Measurements from ENCODE around the gene DNAH8. TPM values are rescaled to one million over a fixed set of nuclear protein-coding genes. Genes with fewer than 3 reads are reported as not detected.
A peak's percentile ranks its signal among the peaks of the same experiment; 100 is the strongest.

DNAH8 gene
- total RNA-seq, 2 experiments from 2014 or later, result 0.03 TPM; not detected in 1

DNA sequence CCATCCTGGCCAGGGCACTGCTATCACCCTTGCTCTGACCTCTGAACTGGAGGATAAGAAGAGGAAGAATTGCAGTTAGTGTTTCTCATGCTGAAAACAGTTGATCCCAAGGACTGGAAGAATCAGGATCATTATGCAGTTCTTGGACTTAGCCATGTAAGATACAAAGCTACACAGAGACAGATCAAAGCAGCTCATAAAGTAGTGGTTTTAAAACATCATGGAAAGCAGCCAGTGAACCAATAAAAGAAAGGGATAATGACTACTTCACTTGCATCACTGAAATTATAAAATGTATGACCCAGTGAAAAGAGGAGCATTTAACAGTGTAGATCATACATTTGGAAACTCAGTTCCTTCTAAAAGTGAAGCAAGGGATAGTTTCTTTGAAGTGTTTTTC is 47.7 kb downstream of the DNAH8 start:
- Histone ChIP-seq H3K4me3 (ENCODE audit: low read length) (no peak overlapping the region), H3K4me1 (ENCODE audit: insufficient read depth, low read length) (no peaks in the 10 kb centered on the region), H3K27ac (ENCODE audit: low read depth in 1 of 2, low read length in 2 of 2) (no peak overlapping the region), H3K27me3 (ENCODE audit: control insufficient read depth in 1 of 2, insufficient read depth in 2 of 2, low read length in 2 of 2) (no peaks in the 10 kb centered on the region), H3K36me3 (ENCODE audit: insufficient read depth, low read length) (no peaks in the 10 kb centered on the region), H3K9me3 (ENCODE audit: control insufficient read depth in 1 of 2, insufficient read depth in 1 of 2, low read length in 2 of 2) (no peaks in the 10 kb centered on the region)
- intact Hi-C loops (cut with DNase I, micrococcal nuclease), result no loop called here
- Mint-ChIP-seq H3K4me3 (no peak overlapping the region), H3K4me1 (ENCODE audit: low read depth) (no peaks in the 10 kb centered on the region), H3K9me3 (peaks cover 2% of the 10 kb centered on the region), H3K27me3 (peaks cover 37% of the 10 kb centered on the region), H3K27ac (no peak overlapping the region), H3K36me3 (ENCODE audit: low read depth) (no peaks in the 10 kb centered on the region)
- DNase-seq (no peak), ATAC-seq (ENCODE audit: poor library complexity) (no peak)
- TF ChIP-seq, protein P1, sequence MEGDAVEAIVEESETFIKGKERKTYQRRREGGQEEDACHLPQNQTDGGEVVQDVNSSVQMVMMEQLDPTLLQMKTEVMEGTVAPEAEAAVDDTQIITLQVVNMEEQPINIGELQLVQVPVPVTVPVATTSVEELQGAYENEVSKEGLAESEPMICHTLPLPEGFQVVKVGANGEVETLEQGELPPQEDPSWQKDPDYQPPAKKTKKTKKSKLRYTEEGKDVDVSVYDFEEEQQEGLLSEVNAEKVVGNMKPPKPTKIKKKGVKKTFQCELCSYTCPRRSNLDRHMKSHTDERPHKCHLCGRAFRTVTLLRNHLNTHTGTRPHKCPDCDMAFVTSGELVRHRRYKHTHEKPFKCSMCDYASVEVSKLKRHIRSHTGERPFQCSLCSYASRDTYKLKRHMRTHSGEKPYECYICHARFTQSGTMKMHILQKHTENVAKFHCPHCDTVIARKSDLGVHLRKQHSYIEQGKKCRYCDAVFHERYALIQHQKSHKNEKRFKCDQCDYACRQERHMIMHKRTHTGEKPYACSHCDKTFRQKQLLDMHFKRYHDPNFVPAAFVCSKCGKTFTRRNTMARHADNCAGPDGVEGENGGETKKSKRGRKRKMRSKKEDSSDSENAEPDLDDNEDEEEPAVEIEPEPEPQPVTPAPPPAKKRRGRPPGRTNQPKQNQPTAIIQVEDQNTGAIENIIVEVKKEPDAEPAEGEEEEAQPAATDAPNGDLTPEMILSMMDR (IDR thresholded peaks at IDR 0.05), result no peak
- ChIA-PET POLR2A (no interaction called here), CTCF (interaction anchor here (1.2 kb wide), 1 partner anchor 11 kb away, joined by 3 read pairs; no protein-coding TSS in a partner anchor)

DNA sequence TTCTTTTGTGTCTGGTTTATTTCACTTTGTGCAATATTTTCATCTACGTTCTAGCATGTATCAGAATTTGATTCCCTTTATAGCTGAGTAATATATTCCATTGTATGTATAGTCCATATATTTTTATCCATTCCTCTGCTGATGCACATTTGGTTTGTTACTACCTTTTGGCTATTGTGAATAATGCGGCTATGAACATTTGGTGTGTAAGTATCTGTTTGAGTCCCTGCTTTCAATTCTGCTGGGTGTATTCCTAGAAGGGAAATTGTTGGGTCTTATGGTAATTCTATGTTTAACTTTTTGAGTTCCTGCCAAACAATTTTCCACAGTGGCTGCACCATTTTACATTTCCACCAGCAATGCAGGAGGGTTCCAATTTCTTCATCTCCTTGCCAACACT is 52.4 kb downstream of the DNAH8 start:
- TF ChIP-seq, protein P1 (IDR thresholded peaks at IDR 0.05), result no peak
- H3K4me1 ChIP-seq (ENCODE audit: insufficient read depth, low read length), result no peaks in the 10 kb centered on the region
- no peaks in the 10 kb centered on the region for H3K9me3 ChIP-seq (ENCODE audit: control insufficient read depth in 1 of 2, insufficient read depth in 1 of 2, low read length in 2 of 2)
- H3K36me3 ChIP-seq (ENCODE audit: insufficient read depth, low read length), result no peaks in the 10 kb centered on the region
- ChIA-PET POLR2A (no interaction called here), CTCF (no interaction called here)
- no peak for DNase-seq
- Mint-ChIP-seq H3K27me3 (peaks cover 30% of the 10 kb centered on the region), H3K9me3 (peaks cover 3% of the 10 kb centered on the region), H3K4me1 (ENCODE audit: low read depth) (no peaks in the 10 kb centered on the region), H3K4me3 (no peak overlapping the region), H3K36me3 (ENCODE audit: low read depth) (no peaks in the 10 kb centered on the region), H3K27ac (no peak overlapping the region)
- intact Hi-C loops (cut with DNase I, micrococcal nuclease), result no loop called here
- ATAC-seq (ENCODE audit: poor library complexity), result no peak
- no peak overlapping the region for H3K4me3 ChIP-seq (ENCODE audit: low read length)
- H3K27ac ChIP-seq (ENCODE audit: low read depth in 1 of 2, low read length in 2 of 2), result no peak overlapping the region
- peaks cover 0 to 4% of the 10 kb centered on the region in 2 experiments for H3K27me3 ChIP-seq (ENCODE audit: control insufficient read depth in 1 of 2, insufficient read depth in 2 of 2, low read length in 2 of 2)

DNA sequence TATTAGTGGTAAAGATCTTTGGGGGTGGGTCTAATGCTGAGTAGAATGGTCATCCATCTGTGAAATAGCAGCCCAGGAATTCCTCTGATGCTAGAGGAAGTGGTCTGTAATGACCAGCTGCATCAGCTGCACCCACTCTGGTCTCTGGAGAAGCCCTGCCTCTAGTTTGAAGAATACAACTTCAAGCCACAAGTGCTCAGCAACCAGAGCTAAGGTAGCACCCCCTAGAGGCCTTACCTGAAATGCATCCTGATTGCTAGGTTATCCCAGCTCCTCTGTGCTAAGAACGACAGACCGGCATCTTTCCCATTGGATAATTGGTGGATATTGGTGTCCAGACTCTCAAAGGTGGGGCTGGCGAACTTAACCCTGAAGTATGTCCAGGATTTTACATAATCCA is 58.2 kb downstream of the DNAH8 start:
- Mint-ChIP-seq H3K4me3 (no peak overlapping the region), H3K36me3 (ENCODE audit: low read depth) (no peaks in the 10 kb centered on the region), H3K27ac (no peak overlapping the region), H3K4me1 (ENCODE audit: low read depth) (no peaks in the 10 kb centered on the region), H3K27me3 (peaks cover 25% of the 10 kb centered on the region), H3K9me3 (peaks cover 3% of the 10 kb centered on the region)
- DNase-seq, result peak in 2 of 14 experiments; percentile 10 to 16
- ChIA-PET CTCF (interaction anchor here (1.5 kb wide), 1 partner anchor 10 kb away, joined by 3 read pairs; no protein-coding TSS in a partner anchor), POLR2A (no interaction called here)
- Histone ChIP-seq H3K27me3 (ENCODE audit: control insufficient read depth in 1 of 2, insufficient read depth in 2 of 2, low read length in 2 of 2) (peaks cover 0 to under 1% of the 10 kb centered on the region in 2 experiments), H3K4me3 (ENCODE audit: low read length) (no peak overlapping the region), H3K9me3 (ENCODE audit: control insufficient read depth in 1 of 2, insufficient read depth in 1 of 2, low read length in 2 of 2) (no peaks in the 10 kb centered on the region), H3K27ac (ENCODE audit: low read depth in 1 of 2, low read length in 2 of 2) (no peak overlapping the region), H3K36me3 (ENCODE audit: insufficient read depth, low read length) (no peaks in the 10 kb centered on the region), H3K4me1 (ENCODE audit: insufficient read depth, low read length) (no peaks in the 10 kb centered on the region)
- TF ChIP-seq, protein P1 (IDR thresholded peaks at IDR 0.05), result no peak
- ATAC-seq (ENCODE audit: poor library complexity), result no peak
- intact Hi-C loops (cut with DNase I, micrococcal nuclease), result no loop called here

All from CD4-positive, alpha-beta T cell (primary cell).